GM23338 (cell line): Measurements from ENCODE around the gene XPC. TPM values are rescaled to one million over a fixed set of nuclear protein-coding genes. Genes with fewer than 3 reads are reported as not detected.
A peak's percentile ranks its signal among the peaks of the same experiment; 100 is the strongest.

Experiments used
- ATAC-seq: fragments of 200-7000 bp; cut with Tn5 transposase; 3 replicates; pipeline ENCODE4 v1.9.1; 2020
- DNase-seq: peaks from one replicate; pipeline ENCODE4 v3.0.0-alpha.2; 2015; ENCODE audit warnings: low spot score
- H2AFZ ChIP-seq: fragments of 200-600 bp; sonication (generic); 2 replicates; pipeline ENCODE4 v1.8.0; 2016; ENCODE audit warnings: antibody characterized with exemption, mild to moderate bottlenecking, moderate library complexity
- H3F3A ChIP-seq: fragments of 200-600 bp; sonication (generic); replicated peaks from 2 replicates; pipeline ENCODE4 v1.8.0; 2017; ENCODE audit warnings: antibody characterized with exemption, mixed run types, low read depth
- H3K27ac ChIP-seq: fragments of 200-600 bp; sonication (generic); 2 replicates; pipeline ENCODE4 v1.6.1; 2016; ENCODE audit warnings: low read depth
- H3K27me3 ChIP-seq: fragments of 200-600 bp; sonication (generic); 2 replicates; pipeline ENCODE4 v1.8.0; 2016; ENCODE audit warnings: mild to moderate bottlenecking, mixed run types, moderate library complexity; ENCODE audit not compliant: insufficient read depth
- H3K36me3 ChIP-seq: fragments of 200-600 bp; sonication (generic); 2 replicates; pipeline ENCODE4 v1.8.0; 2016; ENCODE audit warnings: mild to moderate bottlenecking; ENCODE audit not compliant: insufficient read depth
- H3K4me1 ChIP-seq: fragments of 200-600 bp; sonication (generic); 2 replicates; pipeline ENCODE4 v1.8.0; 2016; ENCODE audit warnings: mild to moderate bottlenecking, moderate library complexity; ENCODE audit not compliant: insufficient read depth
- H3K4me2 ChIP-seq: fragments of 200-600 bp; sonication (generic); 2 replicates; pipeline ENCODE4 v1.7.1; 2017; ENCODE audit warnings: mixed run types
- H3K4me3 ChIP-seq: fragments of 200-600 bp; sonication (generic); 2 replicates; pipeline ENCODE4 v1.6.1; 2016; ENCODE audit warnings: mixed run types
- H3K79me2 ChIP-seq: fragments of 200-600 bp; sonication (generic); replicated peaks from 2 replicates; pipeline ENCODE4 v1.8.0; 2017; ENCODE audit warnings: mild to moderate bottlenecking; ENCODE audit not compliant: insufficient read depth
- H3K9me2 ChIP-seq: fragments of 200-600 bp; sonication (generic); 2 replicates; pipeline ENCODE4 v1.8.0; 2017; ENCODE audit not compliant: insufficient read depth
- H4K20me1 ChIP-seq: fragments of 200-600 bp; sonication (generic); replicated peaks from 2 replicates; pipeline ENCODE4 v1.8.0; 2017; ENCODE audit warnings: mild to moderate bottlenecking; ENCODE audit not compliant: insufficient read depth
- H3K27ac Mint-ChIP-seq: 2 replicates; pipeline ENCODE4 v1.8.0; 2020; ENCODE audit warnings: inconsistent platforms, mild to moderate bottlenecking, moderate library complexity, mixed read lengths
- H3K27me3 Mint-ChIP-seq: 3 replicates; pipeline ENCODE4 v1.8.0; 2022; ENCODE audit warnings: low read depth, mild to moderate bottlenecking, moderate library complexity, mixed read lengths, inconsistent platforms; ENCODE audit not compliant: insufficient read depth, poor library complexity
- H3K36me3 Mint-ChIP-seq: 3 replicates; pipeline ENCODE4 v1.8.0; 2021; ENCODE audit warnings: low read depth, mild to moderate bottlenecking, inconsistent platforms, moderate library complexity, mixed read lengths
- H3K4me1 Mint-ChIP-seq: 3 replicates; pipeline ENCODE4 v1.8.0; 2020; ENCODE audit warnings: mild to moderate bottlenecking, inconsistent platforms, mixed read lengths
- H3K4me3 Mint-ChIP-seq: 3 replicates; pipeline ENCODE4 v1.8.0; 2021; ENCODE audit warnings: moderate library complexity, mild to moderate bottlenecking, inconsistent platforms, mixed read lengths
- H3K9me3 Mint-ChIP-seq: 3 replicates; pipeline ENCODE4 v1.8.0; 2020; ENCODE audit warnings: moderate library complexity, mild to moderate bottlenecking, inconsistent platforms, mixed read lengths
- EZH2 ChIP-seq: fragments of 200-600 bp; sonication (generic); IDR thresholded peaks from one replicate; pipeline ENCODE4 v1.8.0; 2017; ENCODE audit warnings: antibody characterized with exemption, mild to moderate bottlenecking, low read depth; ENCODE audit not compliant: unreplicated experiment
- EZH2phosphoT487 ChIP-seq: fragments of 200-600 bp; sonication (generic); IDR thresholded peaks from one replicate; pipeline ENCODE4 v1.8.1; 2018; ENCODE audit warnings: antibody characterized with exemption; ENCODE audit not compliant: unreplicated experiment
- REST ChIP-seq: IDR thresholded peaks from one replicate; pipeline ENCODE4 v1.6.1; 2018; ENCODE audit warnings: antibody characterized with exemption; ENCODE audit not compliant: unreplicated experiment
- ZNF331 ChIP-seq: fragments of 250-450 bp; sonication (Bioruptor Pico); IDR thresholded peaks from 2 replicates; pipeline ENCODE4 v1.5.0; 2020; ENCODE audit warnings: low read depth, mild to moderate bottlenecking, moderate library complexity
- polyA plus RNA-seq: library from polyadenylated mRNA; unstranded; fragments of >200 nt; fragmentation: Nextera tagmentation; extraction: Ambion mirVana; gene quantifications from 2 replicates; pipeline ENCODE4 v1.2.1, GENCODE V29; 2016
- total RNA-seq: library from RNA; depleted of rRNA; stranded (reverse); fragments of >200 nt; shearing (Covaris generic); gene quantifications from 2 replicates; pipeline ENCODE4 v1.2.3, GENCODE V29; 2014
- TF ChIP-seq, protein P1 (sequence below): IDR thresholded peaks from 2 replicates; pipeline ENCODE4 v1.6.1; 2016; ENCODE audit warnings: antibody characterized with exemption
- TF ChIP-seq, protein P2 (sequence below), 2 experiments: fragments of 200-600 bp in 1 of 2; sonication (generic) in 1 of 2; conservative IDR thresholded peaks; 2 replicates each; pipeline versions ENCODE4 v1.5.1 to v1.6.1; 2016 to 2017; ENCODE audit warnings: antibody characterized with exemption in 2 of 2, low read depth in 2 of 2, mild to moderate bottlenecking in 2 of 2, moderate library complexity in 1 of 2

The XPC gene
- total and polyA plus RNA-seq, 2 experiments from 2014 or later: 34.9 to 41.5 TPM

DNA sequence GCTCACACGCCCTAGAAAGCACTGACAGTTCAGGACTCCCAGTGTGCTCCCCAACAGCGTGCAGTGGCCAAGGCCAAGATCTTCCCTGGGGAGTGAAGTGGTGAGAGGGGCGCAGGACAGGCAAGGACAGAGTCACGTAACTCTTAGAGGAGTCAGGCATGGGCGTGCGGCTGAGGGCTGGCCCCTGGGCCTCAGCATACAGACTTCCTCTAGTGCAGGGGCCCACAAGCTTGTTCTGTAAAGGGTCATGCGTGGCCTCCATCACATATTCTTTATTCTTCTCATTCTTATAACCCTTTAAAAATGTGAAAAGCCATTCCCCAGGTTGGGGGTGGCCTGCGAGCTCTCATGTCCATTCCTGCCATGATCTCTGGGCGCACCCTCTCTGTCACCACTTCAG, 28.3 kb downstream of the XPC start:
- Mint-ChIP-seq H3K36me3 (peaks cover 48% of the 10 kb centered on the region), H3K9me3 (no peaks in the 10 kb centered on the region), H3K27ac (no peak overlapping the region), H3K4me3 (no peak overlapping the region), H3K4me1 (peaks cover 25% of the 10 kb centered on the region), H3K27me3 (peaks cover 14% of the 10 kb centered on the region)
- no peak overlapping the region for H3K27ac ChIP-seq
- TF ChIP-seq ZNF331 (CRISPR knock-in tag) (no peak), EZH2phosphoT487 (no peak), REST (no peak)
- TF ChIP-seq, protein P1, sequence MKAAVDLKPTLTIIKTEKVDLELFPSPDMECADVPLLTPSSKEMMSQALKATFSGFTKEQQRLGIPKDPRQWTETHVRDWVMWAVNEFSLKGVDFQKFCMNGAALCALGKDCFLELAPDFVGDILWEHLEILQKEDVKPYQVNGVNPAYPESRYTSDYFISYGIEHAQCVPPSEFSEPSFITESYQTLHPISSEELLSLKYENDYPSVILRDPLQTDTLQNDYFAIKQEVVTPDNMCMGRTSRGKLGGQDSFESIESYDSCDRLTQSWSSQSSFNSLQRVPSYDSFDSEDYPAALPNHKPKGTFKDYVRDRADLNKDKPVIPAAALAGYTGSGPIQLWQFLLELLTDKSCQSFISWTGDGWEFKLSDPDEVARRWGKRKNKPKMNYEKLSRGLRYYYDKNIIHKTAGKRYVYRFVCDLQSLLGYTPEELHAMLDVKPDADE: no peak
- no peak overlapping the region for H3K4me3 ChIP-seq
- no peak overlapping the region for H3K4me2 ChIP-seq
- H3K4me1 ChIP-seq: peaks cover 8% of the 10 kb centered on the region
- ATAC-seq (no peak), DNase-seq (no peak)
- H4K20me1 ChIP-seq: peaks cover 8% of the 10 kb centered on the region
- H2AFZ ChIP-seq: no peak overlapping the region
- no peaks in the 10 kb centered on the region for H3K27me3 ChIP-seq
- no peaks in the 10 kb centered on the region for H3F3A ChIP-seq
- no peaks in the 10 kb centered on the region; the same call in 1 of the 2 replicates for H3K36me3 ChIP-seq
- H3K9me2 ChIP-seq: no peaks in the 10 kb centered on the region
- H3K79me2 ChIP-seq: no peaks in the 10 kb centered on the region

- H3K36me3 Mint-ChIP-seq: peaks cover 34% of the 10 kb centered on the region
Observed at GRCh38 chr3:14148041-14148985, 30.1 kb downstream of the XPC start.

More at GRCh38 chr3:14148041-14148985, 30.1 kb downstream of the XPC start:
- Histone ChIP-seq H3K79me2 (no peaks in the 10 kb centered on the region), H3K4me2 (peak overlapping the region; percentile 60; the same call in 1 of the 2 replicates), H3K27me3 (no peaks in the 10 kb centered on the region), H3K4me3 (no peak overlapping the region), H3K36me3 (no peaks in the 10 kb centered on the region; the same call in 1 of the 2 replicates), H3K4me1 (peaks cover 12% of the 10 kb centered on the region), H3K9me2 (no peaks in the 10 kb centered on the region), H2AFZ (no peak overlapping the region), H3F3A (no peaks in the 10 kb centered on the region), H3K27ac (peak overlapping the region; percentile 83; the same call in 1 of the 2 replicates), H4K20me1 (peaks cover 4% of the 10 kb centered on the region)
- ATAC-seq: peak; percentile 96
- peak; percentile 97 for DNase-seq
- Mint-ChIP-seq H3K27me3 (peaks cover 14% of the 10 kb centered on the region), H3K9me3 (no peaks in the 10 kb centered on the region), H3K27ac (peak overlapping the region; percentile 86), H3K4me3 (no peak overlapping the region; the same call in 2 of the 3 replicates), H3K4me1 (peaks cover 31% of the 10 kb centered on the region)
- TF ChIP-seq, protein P2, sequence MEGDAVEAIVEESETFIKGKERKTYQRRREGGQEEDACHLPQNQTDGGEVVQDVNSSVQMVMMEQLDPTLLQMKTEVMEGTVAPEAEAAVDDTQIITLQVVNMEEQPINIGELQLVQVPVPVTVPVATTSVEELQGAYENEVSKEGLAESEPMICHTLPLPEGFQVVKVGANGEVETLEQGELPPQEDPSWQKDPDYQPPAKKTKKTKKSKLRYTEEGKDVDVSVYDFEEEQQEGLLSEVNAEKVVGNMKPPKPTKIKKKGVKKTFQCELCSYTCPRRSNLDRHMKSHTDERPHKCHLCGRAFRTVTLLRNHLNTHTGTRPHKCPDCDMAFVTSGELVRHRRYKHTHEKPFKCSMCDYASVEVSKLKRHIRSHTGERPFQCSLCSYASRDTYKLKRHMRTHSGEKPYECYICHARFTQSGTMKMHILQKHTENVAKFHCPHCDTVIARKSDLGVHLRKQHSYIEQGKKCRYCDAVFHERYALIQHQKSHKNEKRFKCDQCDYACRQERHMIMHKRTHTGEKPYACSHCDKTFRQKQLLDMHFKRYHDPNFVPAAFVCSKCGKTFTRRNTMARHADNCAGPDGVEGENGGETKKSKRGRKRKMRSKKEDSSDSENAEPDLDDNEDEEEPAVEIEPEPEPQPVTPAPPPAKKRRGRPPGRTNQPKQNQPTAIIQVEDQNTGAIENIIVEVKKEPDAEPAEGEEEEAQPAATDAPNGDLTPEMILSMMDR (conservative IDR thresholded peaks at IDR 0.05; ENCODE audit: low read depth in 2 of 2): peak; percentile 63 to 66
- no peak for TF ChIP-seq EZH2
